GM23338 (cell line): ENCODE measurements around the gene PRKCD. TPM values are rescaled to one million over a fixed set of nuclear protein-coding genes. Genes with fewer than 3 reads are reported as not detected.
A peak's percentile ranks its signal among the peaks of the same experiment; 100 is the strongest.

Experiments used
- ATAC-seq: fragments of 200-7000 bp; cut with Tn5 transposase; 3 replicates; pipeline ENCODE4 v1.9.1; 2020
- DNase-seq: peaks from one replicate; pipeline ENCODE4 v3.0.0-alpha.2; 2015; ENCODE audit warnings: low spot score
- H2AFZ ChIP-seq: fragments of 200-600 bp; sonication (generic); 2 replicates; pipeline ENCODE4 v1.8.0; 2016; ENCODE audit warnings: antibody characterized with exemption, mild to moderate bottlenecking, moderate library complexity
- H3F3A ChIP-seq: fragments of 200-600 bp; sonication (generic); replicated peaks from 2 replicates; pipeline ENCODE4 v1.8.0; 2017; ENCODE audit warnings: antibody characterized with exemption, mixed run types, low read depth
- H3K27ac ChIP-seq: fragments of 200-600 bp; sonication (generic); 2 replicates; pipeline ENCODE4 v1.6.1; 2016; ENCODE audit warnings: low read depth
- H3K27me3 ChIP-seq: fragments of 200-600 bp; sonication (generic); 2 replicates; pipeline ENCODE4 v1.8.0; 2016; ENCODE audit warnings: mild to moderate bottlenecking, mixed run types, moderate library complexity; ENCODE audit not compliant: insufficient read depth
- H3K36me3 ChIP-seq: fragments of 200-600 bp; sonication (generic); 2 replicates; pipeline ENCODE4 v1.8.0; 2016; ENCODE audit warnings: mild to moderate bottlenecking; ENCODE audit not compliant: insufficient read depth
- H3K4me1 ChIP-seq: fragments of 200-600 bp; sonication (generic); 2 replicates; pipeline ENCODE4 v1.8.0; 2016; ENCODE audit warnings: mild to moderate bottlenecking, moderate library complexity; ENCODE audit not compliant: insufficient read depth
- H3K4me2 ChIP-seq: fragments of 200-600 bp; sonication (generic); 2 replicates; pipeline ENCODE4 v1.7.1; 2017; ENCODE audit warnings: mixed run types
- H3K4me3 ChIP-seq: fragments of 200-600 bp; sonication (generic); 2 replicates; pipeline ENCODE4 v1.6.1; 2016; ENCODE audit warnings: mixed run types
- H3K79me2 ChIP-seq: fragments of 200-600 bp; sonication (generic); replicated peaks from 2 replicates; pipeline ENCODE4 v1.8.0; 2017; ENCODE audit warnings: mild to moderate bottlenecking; ENCODE audit not compliant: insufficient read depth
- H3K9me2 ChIP-seq: fragments of 200-600 bp; sonication (generic); 2 replicates; pipeline ENCODE4 v1.8.0; 2017; ENCODE audit not compliant: insufficient read depth
- H4K20me1 ChIP-seq: fragments of 200-600 bp; sonication (generic); replicated peaks from 2 replicates; pipeline ENCODE4 v1.8.0; 2017; ENCODE audit warnings: mild to moderate bottlenecking; ENCODE audit not compliant: insufficient read depth
- H3K27ac Mint-ChIP-seq: 2 replicates; pipeline ENCODE4 v1.8.0; 2020; ENCODE audit warnings: inconsistent platforms, mild to moderate bottlenecking, moderate library complexity, mixed read lengths
- H3K27me3 Mint-ChIP-seq: 3 replicates; pipeline ENCODE4 v1.8.0; 2022; ENCODE audit warnings: low read depth, mild to moderate bottlenecking, moderate library complexity, mixed read lengths, inconsistent platforms; ENCODE audit not compliant: insufficient read depth, poor library complexity
- H3K36me3 Mint-ChIP-seq: 3 replicates; pipeline ENCODE4 v1.8.0; 2021; ENCODE audit warnings: low read depth, mild to moderate bottlenecking, inconsistent platforms, moderate library complexity, mixed read lengths
- H3K4me1 Mint-ChIP-seq: 3 replicates; pipeline ENCODE4 v1.8.0; 2020; ENCODE audit warnings: mild to moderate bottlenecking, inconsistent platforms, mixed read lengths
- H3K4me3 Mint-ChIP-seq: 3 replicates; pipeline ENCODE4 v1.8.0; 2021; ENCODE audit warnings: moderate library complexity, mild to moderate bottlenecking, inconsistent platforms, mixed read lengths
- H3K9me3 Mint-ChIP-seq: 3 replicates; pipeline ENCODE4 v1.8.0; 2020; ENCODE audit warnings: moderate library complexity, mild to moderate bottlenecking, inconsistent platforms, mixed read lengths
- CREB1 ChIP-seq: fragments of 250-450 bp; sonication (Bioruptor Pico); IDR thresholded peaks from 2 replicates; pipeline ENCODE4 v1.5.0; 2020; ENCODE audit warnings: low read depth, mild to moderate bottlenecking, moderate library complexity
- EZH2 ChIP-seq: fragments of 200-600 bp; sonication (generic); IDR thresholded peaks from one replicate; pipeline ENCODE4 v1.8.0; 2017; ENCODE audit warnings: antibody characterized with exemption, mild to moderate bottlenecking, low read depth; ENCODE audit not compliant: unreplicated experiment
- EZH2phosphoT487 ChIP-seq: fragments of 200-600 bp; sonication (generic); IDR thresholded peaks from one replicate; pipeline ENCODE4 v1.8.1; 2018; ENCODE audit warnings: antibody characterized with exemption; ENCODE audit not compliant: unreplicated experiment
- NANOG ChIP-seq: IDR thresholded peaks from 2 replicates; pipeline ENCODE4 v1.6.1; 2016; ENCODE audit warnings: antibody characterized with exemption, borderline replicate concordance
- POLR2AphosphoS5 ChIP-seq: IDR thresholded peaks from 2 replicates; pipeline ENCODE4 v1.6.1; 2016; ENCODE audit warnings: antibody characterized with exemption, low read depth
- STAT1 ChIP-seq: IDR thresholded peaks from one replicate; pipeline ENCODE4 v1.6.1; 2016; ENCODE audit warnings: antibody characterized with exemption; ENCODE audit not compliant: unreplicated experiment
- ZNF114 ChIP-seq: fragments of 250-450 bp; sonication (Bioruptor Pico); IDR thresholded peaks from 2 replicates; pipeline ENCODE4 v1.5.0; 2020; ENCODE audit warnings: mild to moderate bottlenecking, moderate library complexity
- ZNF331 ChIP-seq: fragments of 250-450 bp; sonication (Bioruptor Pico); IDR thresholded peaks from 2 replicates; pipeline ENCODE4 v1.5.0; 2020; ENCODE audit warnings: low read depth, mild to moderate bottlenecking, moderate library complexity
- polyA plus RNA-seq: library from polyadenylated mRNA; unstranded; fragments of >200 nt; fragmentation: Nextera tagmentation; extraction: Ambion mirVana; gene quantifications from 2 replicates; pipeline ENCODE4 v1.2.1, GENCODE V29; 2016
- total RNA-seq: library from RNA; depleted of rRNA; stranded (reverse); fragments of >200 nt; shearing (Covaris generic); gene quantifications from 2 replicates; pipeline ENCODE4 v1.2.3, GENCODE V29; 2014
- TF ChIP-seq, protein P1 (sequence below): IDR thresholded peaks from 2 replicates; pipeline ENCODE4 v1.6.1; 2016; ENCODE audit warnings: antibody characterized with exemption
- TF ChIP-seq, protein P2 (sequence below), 2 experiments: fragments of 200-600 bp in 1 of 2; sonication (generic) in 1 of 2; conservative IDR thresholded peaks; 2 replicates each; pipeline versions ENCODE4 v1.5.1 to v1.6.1; 2016 to 2017; ENCODE audit warnings: antibody characterized with exemption in 2 of 2, low read depth in 2 of 2, mild to moderate bottlenecking in 2 of 2, moderate library complexity in 1 of 2
- TF ChIP-seq, protein P3 (sequence below): IDR thresholded peaks from one replicate; pipeline ENCODE4 v1.6.1; 2018; ENCODE audit warnings: antibody characterized with exemption; ENCODE audit not compliant: unreplicated experiment
- TF ChIP-seq, protein P4 (sequence below): fragments of 250-450 bp; sonication (Bioruptor Pico); IDR thresholded peaks from 2 replicates; pipeline ENCODE4 v1.5.0; 2020; ENCODE audit warnings: mild to moderate bottlenecking, moderate library complexity

PRKCD gene
- total and polyA plus RNA-seq, 2 experiments from 2014 or later, result 11.3 to 11.8 TPM

DNA sequence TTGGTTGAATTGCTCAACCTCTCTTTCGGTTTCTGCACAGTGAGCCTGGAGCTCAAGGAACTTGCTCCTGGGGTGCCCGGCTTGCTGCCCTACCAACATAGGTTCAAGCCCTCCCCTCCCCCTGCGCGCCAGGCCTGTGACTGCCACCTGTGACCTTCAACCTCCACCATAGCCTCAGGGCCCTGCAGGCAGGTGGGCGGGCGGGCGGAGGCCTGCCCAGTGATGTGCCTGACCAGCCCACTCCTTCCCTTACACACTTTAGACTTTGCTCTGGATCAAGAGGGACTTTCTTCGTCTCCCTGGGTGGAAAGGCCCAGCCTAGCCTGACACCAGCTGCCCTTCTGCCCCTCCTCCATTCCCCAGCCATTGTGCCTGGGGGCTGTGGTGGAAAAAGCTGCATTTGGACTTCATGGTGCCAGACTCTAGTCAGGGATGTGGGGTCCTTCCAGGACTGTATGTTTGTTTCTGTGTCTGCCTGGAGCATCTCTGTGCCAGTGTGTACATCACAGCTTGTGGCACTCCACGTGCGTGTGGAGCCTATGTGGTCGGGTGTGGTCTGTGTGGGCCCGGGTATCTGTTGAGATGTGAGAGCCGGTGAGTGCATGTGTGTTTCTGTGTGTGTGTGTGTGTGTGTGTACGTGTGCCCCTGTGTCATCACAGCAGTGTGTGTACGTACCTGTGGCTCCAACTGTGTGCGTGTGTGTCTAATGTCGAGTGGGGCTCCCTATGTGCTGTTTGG is 9.5 kb downstream of the PRKCD start (continued):
- TF ChIP-seq EZH2phosphoT487 (no peak), NANOG (no peak), ZNF114 (CRISPR knock-in tag) (no peak), STAT1 (no peak), EZH2 (no peak)
- TF ChIP-seq, protein P1, sequence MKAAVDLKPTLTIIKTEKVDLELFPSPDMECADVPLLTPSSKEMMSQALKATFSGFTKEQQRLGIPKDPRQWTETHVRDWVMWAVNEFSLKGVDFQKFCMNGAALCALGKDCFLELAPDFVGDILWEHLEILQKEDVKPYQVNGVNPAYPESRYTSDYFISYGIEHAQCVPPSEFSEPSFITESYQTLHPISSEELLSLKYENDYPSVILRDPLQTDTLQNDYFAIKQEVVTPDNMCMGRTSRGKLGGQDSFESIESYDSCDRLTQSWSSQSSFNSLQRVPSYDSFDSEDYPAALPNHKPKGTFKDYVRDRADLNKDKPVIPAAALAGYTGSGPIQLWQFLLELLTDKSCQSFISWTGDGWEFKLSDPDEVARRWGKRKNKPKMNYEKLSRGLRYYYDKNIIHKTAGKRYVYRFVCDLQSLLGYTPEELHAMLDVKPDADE, result no peak
- TF ChIP-seq, protein P2, sequence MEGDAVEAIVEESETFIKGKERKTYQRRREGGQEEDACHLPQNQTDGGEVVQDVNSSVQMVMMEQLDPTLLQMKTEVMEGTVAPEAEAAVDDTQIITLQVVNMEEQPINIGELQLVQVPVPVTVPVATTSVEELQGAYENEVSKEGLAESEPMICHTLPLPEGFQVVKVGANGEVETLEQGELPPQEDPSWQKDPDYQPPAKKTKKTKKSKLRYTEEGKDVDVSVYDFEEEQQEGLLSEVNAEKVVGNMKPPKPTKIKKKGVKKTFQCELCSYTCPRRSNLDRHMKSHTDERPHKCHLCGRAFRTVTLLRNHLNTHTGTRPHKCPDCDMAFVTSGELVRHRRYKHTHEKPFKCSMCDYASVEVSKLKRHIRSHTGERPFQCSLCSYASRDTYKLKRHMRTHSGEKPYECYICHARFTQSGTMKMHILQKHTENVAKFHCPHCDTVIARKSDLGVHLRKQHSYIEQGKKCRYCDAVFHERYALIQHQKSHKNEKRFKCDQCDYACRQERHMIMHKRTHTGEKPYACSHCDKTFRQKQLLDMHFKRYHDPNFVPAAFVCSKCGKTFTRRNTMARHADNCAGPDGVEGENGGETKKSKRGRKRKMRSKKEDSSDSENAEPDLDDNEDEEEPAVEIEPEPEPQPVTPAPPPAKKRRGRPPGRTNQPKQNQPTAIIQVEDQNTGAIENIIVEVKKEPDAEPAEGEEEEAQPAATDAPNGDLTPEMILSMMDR (conservative IDR thresholded peaks at IDR 0.05; ENCODE audit: low read depth in 2 of 2), result no peak

DNA sequence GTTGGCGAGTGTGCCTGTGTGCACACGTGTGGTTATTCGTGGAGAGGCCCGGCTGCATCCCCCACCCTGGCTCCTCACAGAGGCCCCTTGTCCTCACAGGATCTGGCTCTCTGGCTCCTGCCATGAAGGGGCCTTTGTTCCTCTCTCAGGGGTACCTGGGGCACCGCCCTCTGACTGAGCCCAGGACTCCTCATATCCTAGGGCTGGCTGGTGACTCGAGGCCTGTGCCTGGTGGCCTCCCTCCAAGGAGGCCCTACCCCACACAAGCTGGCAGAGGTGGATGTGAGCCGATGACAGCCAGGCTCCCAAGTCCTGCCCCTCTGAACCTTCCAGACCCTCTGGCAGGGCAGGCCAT is 10.0 kb downstream of the PRKCD start:
- Histone ChIP-seq H3F3A (no peaks in the 10 kb centered on the region), H3K79me2 (no peaks in the 10 kb centered on the region; the same call in 1 of the 2 replicates), H3K27ac (no peak overlapping the region), H2AFZ (no peak overlapping the region), H3K4me3 (no peak overlapping the region), H3K36me3 (no peaks in the 10 kb centered on the region), H3K4me2 (no peak overlapping the region), H3K27me3 (no peaks in the 10 kb centered on the region), H3K4me1 (peaks cover 18% of the 10 kb centered on the region), H4K20me1 (no peaks in the 10 kb centered on the region; the same call in 1 of the 2 replicates), H3K9me2 (no peaks in the 10 kb centered on the region)
- Mint-ChIP-seq H3K4me1 (peaks cover 59% of the 10 kb centered on the region), H3K36me3 (peaks cover 2% of the 10 kb centered on the region; the same call in 2 of the 3 replicates), H3K4me3 (no peak overlapping the region), H3K27me3 (peaks cover 9% of the 10 kb centered on the region), H3K27ac (peak overlapping the region; percentile 53; the same call in 1 of the 2 replicates), H3K9me3 (no peaks in the 10 kb centered on the region; the same call in 2 of the 3 replicates)
- no peak for ATAC-seq
- no peak for DNase-seq
- TF ChIP-seq, protein P3, sequence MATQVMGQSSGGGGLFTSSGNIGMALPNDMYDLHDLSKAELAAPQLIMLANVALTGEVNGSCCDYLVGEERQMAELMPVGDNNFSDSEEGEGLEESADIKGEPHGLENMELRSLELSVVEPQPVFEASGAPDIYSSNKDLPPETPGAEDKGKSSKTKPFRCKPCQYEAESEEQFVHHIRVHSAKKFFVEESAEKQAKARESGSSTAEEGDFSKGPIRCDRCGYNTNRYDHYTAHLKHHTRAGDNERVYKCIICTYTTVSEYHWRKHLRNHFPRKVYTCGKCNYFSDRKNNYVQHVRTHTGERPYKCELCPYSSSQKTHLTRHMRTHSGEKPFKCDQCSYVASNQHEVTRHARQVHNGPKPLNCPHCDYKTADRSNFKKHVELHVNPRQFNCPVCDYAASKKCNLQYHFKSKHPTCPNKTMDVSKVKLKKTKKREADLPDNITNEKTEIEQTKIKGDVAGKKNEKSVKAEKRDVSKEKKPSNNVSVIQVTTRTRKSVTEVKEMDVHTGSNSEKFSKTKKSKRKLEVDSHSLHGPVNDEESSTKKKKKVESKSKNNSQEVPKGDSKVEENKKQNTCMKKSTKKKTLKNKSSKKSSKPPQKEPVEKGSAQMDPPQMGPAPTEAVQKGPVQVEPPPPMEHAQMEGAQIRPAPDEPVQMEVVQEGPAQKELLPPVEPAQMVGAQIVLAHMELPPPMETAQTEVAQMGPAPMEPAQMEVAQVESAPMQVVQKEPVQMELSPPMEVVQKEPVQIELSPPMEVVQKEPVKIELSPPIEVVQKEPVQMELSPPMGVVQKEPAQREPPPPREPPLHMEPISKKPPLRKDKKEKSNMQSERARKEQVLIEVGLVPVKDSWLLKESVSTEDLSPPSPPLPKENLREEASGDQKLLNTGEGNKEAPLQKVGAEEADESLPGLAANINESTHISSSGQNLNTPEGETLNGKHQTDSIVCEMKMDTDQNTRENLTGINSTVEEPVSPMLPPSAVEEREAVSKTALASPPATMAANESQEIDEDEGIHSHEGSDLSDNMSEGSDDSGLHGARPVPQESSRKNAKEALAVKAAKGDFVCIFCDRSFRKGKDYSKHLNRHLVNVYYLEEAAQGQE, result no peak
- TF ChIP-seq NANOG (no peak), EZH2 (no peak), POLR2AphosphoS5 (no peak), ZNF331 (CRISPR knock-in tag) (no peak), CREB1 (CRISPR knock-in tag) (no peak)
- TF ChIP-seq, protein P4, sequence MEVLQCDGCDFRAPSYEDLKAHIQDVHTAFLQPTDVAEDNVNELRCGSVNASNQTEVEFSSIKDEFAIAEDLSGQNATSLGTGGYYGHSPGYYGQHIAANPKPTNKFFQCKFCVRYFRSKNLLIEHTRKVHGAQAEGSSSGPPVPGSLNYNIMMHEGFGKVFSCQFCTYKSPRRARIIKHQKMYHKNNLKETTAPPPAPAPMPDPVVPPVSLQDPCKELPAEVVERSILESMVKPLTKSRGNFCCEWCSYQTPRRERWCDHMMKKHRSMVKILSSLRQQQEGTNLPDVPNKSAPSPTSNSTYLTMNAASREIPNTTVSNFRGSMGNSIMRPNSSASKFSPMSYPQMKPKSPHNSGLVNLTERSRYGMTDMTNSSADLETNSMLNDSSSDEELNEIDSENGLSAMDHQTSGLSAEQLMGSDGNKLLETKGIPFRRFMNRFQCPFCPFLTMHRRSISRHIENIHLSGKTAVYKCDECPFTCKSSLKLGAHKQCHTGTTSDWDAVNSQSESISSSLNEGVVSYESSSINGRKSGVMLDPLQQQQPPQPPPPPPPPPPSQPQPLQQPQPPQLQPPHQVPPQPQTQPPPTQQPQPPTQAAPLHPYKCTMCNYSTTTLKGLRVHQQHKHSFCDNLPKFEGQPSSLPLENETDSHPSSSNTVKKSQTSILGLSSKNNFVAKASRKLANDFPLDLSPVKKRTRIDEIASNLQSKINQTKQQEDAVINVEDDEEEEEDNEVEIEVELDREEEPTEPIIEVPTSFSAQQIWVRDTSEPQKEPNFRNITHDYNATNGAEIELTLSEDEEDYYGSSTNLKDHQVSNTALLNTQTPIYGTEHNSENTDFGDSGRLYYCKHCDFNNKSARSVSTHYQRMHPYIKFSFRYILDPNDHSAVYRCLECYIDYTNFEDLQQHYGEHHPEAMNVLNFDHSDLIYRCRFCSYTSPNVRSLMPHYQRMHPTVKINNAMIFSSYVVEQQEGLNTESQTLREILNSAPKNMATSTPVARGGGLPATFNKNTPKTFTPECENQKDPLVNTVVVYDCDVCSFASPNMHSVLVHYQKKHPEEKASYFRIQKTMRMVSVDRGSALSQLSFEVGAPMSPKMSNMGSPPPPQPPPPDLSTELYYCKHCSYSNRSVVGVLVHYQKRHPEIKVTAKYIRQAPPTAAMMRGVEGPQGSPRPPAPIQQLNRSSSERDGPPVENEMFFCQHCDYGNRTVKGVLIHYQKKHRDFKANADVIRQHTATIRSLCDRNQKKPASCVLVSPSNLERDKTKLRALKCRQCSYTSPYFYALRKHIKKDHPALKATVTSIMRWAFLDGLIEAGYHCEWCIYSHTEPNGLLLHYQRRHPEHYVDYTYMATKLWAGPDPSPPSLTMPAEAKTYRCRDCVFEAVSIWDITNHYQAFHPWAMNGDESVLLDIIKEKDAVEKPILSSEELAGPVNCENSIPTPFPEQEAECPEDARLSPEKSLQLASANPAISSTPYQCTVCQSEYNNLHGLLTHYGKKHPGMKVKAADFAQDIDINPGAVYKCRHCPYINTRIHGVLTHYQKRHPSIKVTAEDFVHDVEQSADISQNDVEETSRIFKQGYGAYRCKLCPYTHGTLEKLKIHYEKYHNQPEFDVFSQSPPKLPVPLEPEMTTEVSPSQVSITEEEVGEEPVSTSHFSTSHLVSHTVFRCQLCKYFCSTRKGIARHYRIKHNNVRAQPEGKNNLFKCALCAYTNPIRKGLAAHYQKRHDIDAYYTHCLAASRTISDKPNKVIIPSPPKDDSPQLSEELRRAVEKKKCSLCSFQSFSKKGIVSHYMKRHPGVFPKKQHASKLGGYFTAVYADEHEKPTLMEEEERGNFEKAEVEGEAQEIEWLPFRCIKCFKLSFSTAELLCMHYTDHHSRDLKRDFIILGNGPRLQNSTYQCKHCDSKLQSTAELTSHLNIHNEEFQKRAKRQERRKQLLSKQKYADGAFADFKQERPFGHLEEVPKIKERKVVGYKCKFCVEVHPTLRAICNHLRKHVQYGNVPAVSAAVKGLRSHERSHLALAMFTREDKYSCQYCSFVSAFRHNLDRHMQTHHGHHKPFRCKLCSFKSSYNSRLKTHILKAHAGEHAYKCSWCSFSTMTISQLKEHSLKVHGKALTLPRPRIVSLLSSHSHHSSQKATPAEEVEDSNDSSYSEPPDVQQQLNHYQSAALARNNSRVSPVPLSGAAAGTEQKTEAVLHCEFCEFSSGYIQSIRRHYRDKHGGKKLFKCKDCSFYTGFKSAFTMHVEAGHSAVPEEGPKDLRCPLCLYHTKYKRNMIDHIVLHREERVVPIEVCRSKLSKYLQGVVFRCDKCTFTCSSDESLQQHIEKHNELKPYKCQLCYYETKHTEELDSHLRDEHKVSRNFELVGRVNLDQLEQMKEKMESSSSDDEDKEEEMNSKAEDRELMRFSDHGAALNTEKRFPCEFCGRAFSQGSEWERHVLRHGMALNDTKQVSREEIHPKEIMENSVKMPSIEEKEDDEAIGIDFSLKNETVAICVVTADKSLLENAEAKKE (CRISPR knock-in tag), result no peak
